GM23338 (cell line): Measurements from ENCODE around the gene PTPRR.

Source experiments
- EZH2 ChIP-seq: fragments of 200-600 bp; sonication (generic); IDR thresholded peaks from one replicate; pipeline ENCODE4 v1.8.0; 2017; ENCODE audit warnings: antibody characterized with exemption, mild to moderate bottlenecking, low read depth; ENCODE audit not compliant: unreplicated experiment
- NANOG ChIP-seq: IDR thresholded peaks from 2 replicates; pipeline ENCODE4 v1.6.1; 2016; ENCODE audit warnings: antibody characterized with exemption, borderline replicate concordance
- POLR2AphosphoS5 ChIP-seq: IDR thresholded peaks from 2 replicates; pipeline ENCODE4 v1.6.1; 2016; ENCODE audit warnings: antibody characterized with exemption, low read depth
- STAT1 ChIP-seq: IDR thresholded peaks from one replicate; pipeline ENCODE4 v1.6.1; 2016; ENCODE audit warnings: antibody characterized with exemption; ENCODE audit not compliant: unreplicated experiment
- ZNF331 ChIP-seq: fragments of 250-450 bp; sonication (Bioruptor Pico); IDR thresholded peaks from 2 replicates; pipeline ENCODE4 v1.5.0; 2020; ENCODE audit warnings: low read depth, mild to moderate bottlenecking, moderate library complexity
- TF ChIP-seq, protein P1 (sequence below), 2 experiments: fragments of 200-600 bp in 1 of 2; sonication (generic) in 1 of 2; conservative IDR thresholded peaks; 2 replicates each; pipeline versions ENCODE4 v1.5.1 to v1.6.1; 2016 to 2017; ENCODE audit warnings: antibody characterized with exemption in 2 of 2, low read depth in 2 of 2, mild to moderate bottlenecking in 2 of 2, moderate library complexity in 1 of 2

DNA sequence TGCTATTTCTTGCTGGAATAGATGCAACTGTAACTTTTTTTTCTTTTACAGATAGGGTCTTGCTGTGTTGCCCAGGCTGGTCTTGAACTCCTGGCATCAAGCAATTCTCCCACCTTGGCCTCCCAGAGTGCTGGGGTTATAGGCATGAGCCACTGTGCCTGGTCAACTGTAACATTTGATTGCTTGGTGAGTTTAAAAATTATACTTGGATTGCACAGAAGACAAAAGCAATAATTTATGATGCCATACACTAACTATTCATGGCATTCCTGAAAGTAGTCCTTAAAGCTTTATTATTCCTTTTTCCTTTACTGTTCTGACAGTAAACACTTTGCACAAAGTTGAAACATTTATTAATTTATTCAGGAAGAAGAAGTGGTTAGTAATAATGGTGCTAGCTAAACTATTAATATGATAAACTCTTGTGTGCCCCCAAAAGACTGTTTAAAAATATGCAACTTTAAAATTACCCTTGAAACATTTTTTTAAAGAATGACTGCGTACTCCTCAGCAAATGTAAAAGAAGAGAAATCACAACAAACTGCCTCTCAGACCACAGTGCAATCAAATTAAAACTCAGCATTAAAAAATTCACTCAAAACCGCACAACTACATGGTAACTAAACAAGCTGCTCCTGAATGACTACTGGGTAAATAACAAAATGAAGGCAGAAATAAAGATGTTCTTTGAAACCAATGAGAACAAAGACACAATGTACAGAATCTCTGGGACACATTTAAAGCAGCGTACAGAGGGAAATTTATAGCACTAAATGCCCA lies 291.6 kb downstream of the PTPRR start:
- TF ChIP-seq, protein P1, sequence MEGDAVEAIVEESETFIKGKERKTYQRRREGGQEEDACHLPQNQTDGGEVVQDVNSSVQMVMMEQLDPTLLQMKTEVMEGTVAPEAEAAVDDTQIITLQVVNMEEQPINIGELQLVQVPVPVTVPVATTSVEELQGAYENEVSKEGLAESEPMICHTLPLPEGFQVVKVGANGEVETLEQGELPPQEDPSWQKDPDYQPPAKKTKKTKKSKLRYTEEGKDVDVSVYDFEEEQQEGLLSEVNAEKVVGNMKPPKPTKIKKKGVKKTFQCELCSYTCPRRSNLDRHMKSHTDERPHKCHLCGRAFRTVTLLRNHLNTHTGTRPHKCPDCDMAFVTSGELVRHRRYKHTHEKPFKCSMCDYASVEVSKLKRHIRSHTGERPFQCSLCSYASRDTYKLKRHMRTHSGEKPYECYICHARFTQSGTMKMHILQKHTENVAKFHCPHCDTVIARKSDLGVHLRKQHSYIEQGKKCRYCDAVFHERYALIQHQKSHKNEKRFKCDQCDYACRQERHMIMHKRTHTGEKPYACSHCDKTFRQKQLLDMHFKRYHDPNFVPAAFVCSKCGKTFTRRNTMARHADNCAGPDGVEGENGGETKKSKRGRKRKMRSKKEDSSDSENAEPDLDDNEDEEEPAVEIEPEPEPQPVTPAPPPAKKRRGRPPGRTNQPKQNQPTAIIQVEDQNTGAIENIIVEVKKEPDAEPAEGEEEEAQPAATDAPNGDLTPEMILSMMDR (conservative IDR thresholded peaks at IDR 0.05; ENCODE audit: low read depth in 2 of 2), result no peak
- TF ChIP-seq STAT1 (no peak), POLR2AphosphoS5 (no peak), NANOG (no peak), EZH2 (no peak), ZNF331 (CRISPR knock-in tag) (no peak)
